ENCODE measurements around the gene ENTPD7. TPM values are rescaled to one million over a fixed set of nuclear protein-coding genes. Genes with fewer than 3 reads are reported as not detected.
A peak's percentile ranks its signal among the peaks of the same experiment; 100 is the strongest.

Gene ENTPD7
- total and polyA plus RNA-seq, 9 of the 15 experiments (the other 6 are each of a cell fraction or from before 2014, with no cell fraction given), result 1.4 to 13.9 (median 8.5) TPM

- TF ChIP-seq, protein P1, sequence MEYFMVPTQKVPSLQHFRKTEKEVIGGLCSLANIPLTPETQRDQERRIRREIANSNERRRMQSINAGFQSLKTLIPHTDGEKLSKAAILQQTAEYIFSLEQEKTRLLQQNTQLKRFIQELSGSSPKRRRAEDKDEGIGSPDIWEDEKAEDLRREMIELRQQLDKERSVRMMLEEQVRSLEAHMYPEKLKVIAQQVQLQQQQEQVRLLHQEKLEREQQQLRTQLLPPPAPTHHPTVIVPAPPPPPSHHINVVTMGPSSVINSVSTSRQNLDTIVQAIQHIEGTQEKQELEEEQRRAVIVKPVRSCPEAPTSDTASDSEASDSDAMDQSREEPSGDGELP (CRISPR knock-in tag; IDR thresholded peaks at IDR 0.05; ENCODE audit: borderline replicate concordance), result peak; percentile 80; the same call in 1 of the 2 replicates
- TF ChIP-seq SUPT5H (IDR thresholded peaks at IDR 0.05), result peak; percentile 79
- TF ChIP-seq KLF6 (CRISPR knock-in tag; IDR thresholded peaks at IDR 0.05; ENCODE audit: borderline replicate concordance), result no peak
- TF ChIP-seq, protein P2, sequence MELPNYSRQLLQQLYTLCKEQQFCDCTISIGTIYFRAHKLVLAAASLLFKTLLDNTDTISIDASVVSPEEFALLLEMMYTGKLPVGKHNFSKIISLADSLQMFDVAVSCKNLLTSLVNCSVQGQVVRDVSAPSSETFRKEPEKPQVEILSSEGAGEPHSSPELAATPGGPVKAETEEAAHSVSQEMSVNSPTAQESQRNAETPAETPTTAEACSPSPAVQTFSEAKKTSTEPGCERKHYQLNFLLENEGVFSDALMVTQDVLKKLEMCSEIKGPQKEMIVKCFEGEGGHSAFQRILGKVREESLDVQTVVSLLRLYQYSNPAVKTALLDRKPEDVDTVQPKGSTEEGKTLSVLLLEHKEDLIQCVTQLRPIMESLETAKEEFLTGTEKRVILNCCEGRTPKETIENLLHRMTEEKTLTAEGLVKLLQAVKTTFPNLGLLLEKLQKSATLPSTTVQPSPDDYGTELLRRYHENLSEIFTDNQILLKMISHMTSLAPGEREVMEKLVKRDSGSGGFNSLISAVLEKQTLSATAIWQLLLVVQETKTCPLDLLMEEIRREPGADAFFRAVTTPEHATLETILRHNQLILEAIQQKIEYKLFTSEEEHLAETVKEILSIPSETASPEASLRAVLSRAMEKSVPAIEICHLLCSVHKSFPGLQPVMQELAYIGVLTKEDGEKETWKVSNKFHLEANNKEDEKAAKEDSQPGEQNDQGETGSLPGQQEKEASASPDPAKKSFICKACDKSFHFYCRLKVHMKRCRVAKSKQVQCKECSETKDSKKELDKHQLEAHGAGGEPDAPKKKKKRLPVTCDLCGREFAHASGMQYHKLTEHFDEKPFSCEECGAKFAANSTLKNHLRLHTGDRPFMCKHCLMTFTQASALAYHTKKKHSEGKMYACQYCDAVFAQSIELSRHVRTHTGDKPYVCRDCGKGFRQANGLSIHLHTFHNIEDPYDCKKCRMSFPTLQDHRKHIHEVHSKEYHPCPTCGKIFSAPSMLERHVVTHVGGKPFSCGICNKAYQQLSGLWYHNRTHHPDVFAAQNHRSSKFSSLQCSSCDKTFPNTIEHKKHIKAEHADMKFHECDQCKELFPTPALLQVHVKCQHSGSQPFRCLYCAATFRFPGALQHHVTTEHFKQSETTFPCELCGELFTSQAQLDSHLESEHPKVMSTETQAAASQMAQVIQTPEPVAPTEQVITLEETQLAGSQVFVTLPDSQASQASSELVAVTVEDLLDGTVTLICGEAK (IDR thresholded peaks at IDR 0.05), result peak; percentile 62; the same call in 1 of the 2 replicates
- TF ChIP-seq, protein P2 (CRISPR knock-in tag; IDR thresholded peaks at IDR 0.05), result no peak
- no peak for TF ChIP-seq MYBL2 (IDR thresholded peaks at IDR 0.05; ENCODE audit: low read depth)
- TF ChIP-seq MYBL2 (CRISPR knock-in tag; IDR thresholded peaks at IDR 0.05; ENCODE audit: borderline replicate concordance), result no peak
- no peak for TF ChIP-seq PURB (CRISPR knock-in tag; IDR thresholded peaks at IDR 0.05; ENCODE audit: low read depth)
- TF ChIP-seq TAF1 (IDR thresholded peaks at IDR 0.05; ENCODE audit: control insufficient read depth, extremely low read depth, insufficient read depth, low read length, severe bottlenecking), result peak; percentile 71
- TF ChIP-seq MTA1 (IDR thresholded peaks at IDR 0.05; ENCODE audit: borderline replicate concordance), result no peak
- peak; percentile 64 for TF ChIP-seq NFYB (IDR thresholded peaks at IDR 0.05; ENCODE audit: extremely low read depth, insufficient read length)
- TF ChIP-seq YY1 (IDR thresholded peaks at IDR 0.05; ENCODE audit: borderline replicate concordance in 1 of 3, control insufficient read depth in 1 of 3, extremely low read depth in 1 of 3, insufficient read depth in 3 of 3, insufficient read length in 1 of 3, insufficient replicate concordance in 2 of 3, low read depth in 1 of 3, low read length in 2 of 3), result peak in 1 of 3 experiments; percentile 29
- no peak for TF ChIP-seq KDM2B (CRISPR knock-in tag; IDR thresholded peaks at IDR 0.05)
- TF ChIP-seq ZNF232 (CRISPR knock-in tag; IDR thresholded peaks at IDR 0.05), result no peak
- TF ChIP-seq JUNB (CRISPR knock-in tag; conservative IDR thresholded peaks at IDR 0.05), result no peak
- no peak for TF ChIP-seq MXI1 (IDR thresholded peaks at IDR 0.05; ENCODE audit: low read depth, low read length)
Observed at GRCh38 chr10:99659031-99659867, at the start of gene ENTPD7 (continued).
